CD4-positive, alpha-beta T cell treated with Interleukin-15 for 1 hour (primary cell): ENCODE measurements around the gene ASB5.
"Not testable (repeated sequence)": the region's sequence is repeated elsewhere in the genome, so short reads cannot be mapped to it uniquely, and the experiment has no call there.

ENCODE experiments used
- DNase-seq: peaks from one replicate; pipeline ENCODE4 v3.0.0-alpha.2; 2020

Gene ASB5

DNA sequence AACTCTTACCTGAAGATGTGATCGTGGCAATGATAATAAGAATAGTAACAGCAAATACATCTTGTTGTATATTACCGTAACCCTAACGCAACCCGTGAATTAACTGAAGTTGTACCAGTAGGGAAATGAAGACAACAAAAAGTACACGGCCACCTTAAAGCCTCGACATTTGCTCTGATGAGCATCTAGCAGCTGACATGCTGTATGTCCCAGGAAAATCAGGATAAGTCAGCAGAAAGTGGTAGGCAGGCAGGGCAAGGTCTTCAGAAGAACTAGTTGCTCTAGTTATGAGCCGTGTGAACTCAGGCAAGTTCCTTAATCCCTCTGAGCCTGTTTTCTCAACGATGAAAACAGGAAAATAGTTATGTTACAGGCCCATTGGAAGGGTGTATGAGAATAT lies 7.7 kb upstream of the ASB5 start:
- no peak for DNase-seq

DNA sequence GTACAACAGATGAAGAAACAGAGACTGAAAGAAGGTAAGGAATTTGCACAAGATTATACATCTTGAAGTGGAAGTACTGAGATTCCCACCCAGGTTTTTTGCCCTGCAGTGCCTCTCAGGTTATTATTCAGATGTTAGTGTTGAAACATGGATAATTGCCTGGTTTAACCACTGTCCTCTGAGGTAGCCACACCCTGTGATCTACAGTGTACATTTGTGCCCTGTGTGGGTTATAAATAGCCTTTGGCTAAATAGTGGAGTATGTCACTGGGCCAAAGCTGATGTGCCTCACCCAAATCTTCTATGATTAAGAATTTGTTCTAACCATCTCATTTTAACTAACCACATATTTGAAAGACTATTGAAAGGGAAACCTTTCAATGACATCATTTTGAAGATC lies 5.4 kb upstream of the ASB5 start:
- no peak for DNase-seq

DNA sequence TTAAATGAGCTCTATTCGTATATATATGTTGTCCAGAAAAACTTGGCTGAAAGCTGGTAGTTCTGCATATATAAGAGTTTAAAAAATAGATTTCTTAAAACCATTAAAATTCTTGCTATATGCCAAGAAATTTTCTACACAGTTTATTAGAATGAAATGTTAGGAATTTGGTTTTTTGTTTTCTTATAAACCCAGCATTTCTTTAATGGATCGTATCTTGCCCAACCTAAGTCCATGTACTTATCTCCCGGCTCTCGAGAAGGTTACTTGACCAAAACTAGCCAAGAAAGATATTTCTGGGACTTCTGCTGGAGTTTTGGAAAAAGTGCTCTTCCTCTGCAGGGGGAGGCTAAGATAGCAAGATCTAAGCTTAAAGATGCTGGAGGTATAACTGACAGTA lies 4.7 kb upstream of the ASB5 start:
- DNase-seq, result no peak

DNA sequence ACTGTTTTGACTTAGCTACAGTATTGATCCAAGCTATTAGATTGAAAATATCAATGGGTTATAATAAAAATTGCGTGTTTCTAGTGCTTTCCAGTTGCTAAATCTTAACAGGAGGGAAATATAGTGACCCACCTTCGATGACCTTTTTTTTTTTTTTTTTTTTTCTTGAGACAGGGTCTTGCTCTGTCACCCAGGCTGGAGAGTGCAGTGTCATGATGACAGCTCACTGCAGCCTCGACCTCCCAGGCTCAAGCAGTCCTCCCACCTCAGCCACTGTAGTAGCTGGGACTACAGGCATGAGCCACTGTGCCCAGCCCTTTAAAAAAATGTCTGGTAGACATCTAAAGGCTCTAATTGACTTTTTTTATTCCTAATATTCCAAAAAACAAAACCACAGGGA lies 3.8 kb upstream of the ASB5 start:
- no peak for DNase-seq

DNA sequence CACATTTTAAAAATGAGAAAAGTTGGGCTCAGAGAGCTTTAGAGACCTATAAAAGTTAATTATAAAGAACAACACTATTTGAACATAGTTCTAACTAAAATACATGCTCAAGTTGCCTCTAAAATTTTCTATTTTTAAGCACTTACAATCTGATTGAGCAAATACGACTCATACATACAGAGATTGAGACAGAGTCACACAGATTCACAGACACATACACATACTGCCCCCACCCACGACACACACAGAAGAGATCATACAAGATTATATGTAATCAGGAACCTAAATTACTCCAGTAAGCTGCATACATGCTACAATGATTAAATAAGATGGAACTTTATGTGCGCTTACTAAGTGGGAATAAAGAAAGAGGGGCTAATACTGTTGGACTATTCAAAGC lies 2.7 kb upstream of the ASB5 start:
- DNase-seq, result no peak

DNA sequence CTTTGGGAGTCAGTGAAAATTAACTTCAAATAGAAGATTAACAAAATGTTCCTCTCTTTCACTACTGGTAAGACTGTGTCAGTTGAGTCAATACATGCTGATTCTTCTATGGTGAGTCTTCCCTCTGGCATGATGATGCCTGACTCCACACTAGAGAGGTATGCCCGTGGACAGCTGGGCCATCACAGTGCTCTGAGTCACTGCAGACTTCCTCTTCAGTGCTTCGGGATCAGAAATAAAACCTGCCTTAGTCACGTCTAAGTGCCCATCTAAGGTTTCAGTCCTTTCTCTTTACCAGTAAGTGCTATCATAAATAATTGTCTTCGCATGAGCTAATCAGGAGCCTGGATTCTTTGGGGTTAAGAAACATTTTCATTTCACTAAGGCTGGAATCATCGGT lies 1.6 kb upstream of the ASB5 start:
- no peak for DNase-seq

DNA sequence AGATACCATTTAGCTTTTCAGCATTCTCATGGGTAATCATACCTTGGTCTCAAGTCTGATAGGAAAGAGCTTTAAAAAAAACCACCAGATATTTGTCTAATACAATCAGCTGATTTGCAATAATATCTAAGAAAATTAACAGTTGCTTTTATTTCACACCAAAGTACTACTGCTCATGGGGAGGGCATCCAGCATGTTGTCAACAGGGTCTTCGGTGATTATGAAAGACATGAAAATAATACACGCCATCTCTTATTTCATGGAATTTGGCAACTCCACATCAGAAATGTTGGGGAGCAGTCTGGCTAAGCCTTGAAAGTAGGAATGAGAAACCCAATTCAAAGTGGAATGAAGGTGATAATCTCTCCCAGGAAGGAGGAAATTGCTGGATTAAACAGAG lies 3.0 kb downstream of the ASB5 start:
- DNase-seq, result no peak

DNA sequence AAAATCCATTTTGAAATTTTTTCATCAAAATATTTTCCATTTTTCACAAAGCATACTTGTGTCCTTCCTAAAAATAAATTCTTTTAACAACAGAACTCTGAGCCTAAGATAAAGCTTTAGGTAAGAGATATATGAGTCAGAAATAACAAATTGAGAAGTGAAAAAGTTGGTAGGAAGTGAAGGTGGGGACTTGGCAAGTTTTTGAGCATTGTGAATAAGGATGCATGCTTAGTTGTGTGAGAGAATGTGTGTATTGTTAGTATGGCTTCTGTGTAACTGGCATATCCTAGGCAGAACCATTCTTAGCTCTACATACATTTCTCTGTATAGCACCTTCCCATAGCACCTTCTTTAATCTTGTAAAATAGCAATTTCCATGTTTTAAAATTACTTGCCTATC lies 6.8 kb downstream of the ASB5 start:
- no peak for DNase-seq

DNA sequence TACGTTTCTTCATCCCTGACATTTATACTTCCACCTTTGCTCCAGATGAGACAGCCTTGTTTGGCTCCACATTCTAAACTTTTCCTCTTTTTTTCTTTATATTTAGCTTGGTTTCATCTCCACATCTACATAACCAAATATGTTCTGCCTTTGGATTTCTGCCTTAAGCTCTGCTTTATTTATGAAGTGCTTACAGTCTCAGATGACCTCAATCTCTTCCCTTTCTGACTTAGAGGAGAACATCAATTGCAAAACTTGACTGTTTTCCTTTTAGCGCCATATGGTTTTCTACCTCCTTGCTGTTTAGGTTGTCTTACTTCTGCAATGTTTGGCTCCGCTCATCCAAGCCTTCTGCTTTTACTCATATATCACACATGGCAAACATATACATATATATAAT lies 7.5 kb downstream of the ASB5 start:
- no peak for DNase-seq

DNA sequence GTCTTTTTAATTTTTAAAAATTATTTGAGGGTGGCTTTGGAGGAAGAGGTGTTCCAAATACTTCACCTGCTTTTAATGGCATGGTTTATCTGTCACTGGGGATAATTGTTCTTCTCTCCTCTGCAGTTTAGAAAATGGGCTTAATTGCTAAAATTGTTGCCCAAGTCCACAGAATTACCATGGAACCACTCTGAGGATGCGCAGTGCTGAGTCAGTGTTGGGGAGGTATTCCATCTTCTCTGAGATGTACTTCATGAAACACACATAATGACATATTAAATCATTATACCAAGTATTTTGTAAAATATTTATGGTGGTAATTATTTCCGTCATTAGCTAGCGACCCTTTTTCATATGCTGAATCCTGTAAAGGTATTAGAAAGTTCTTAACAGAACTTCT lies 8.0 kb downstream of the ASB5 start:
- DNase-seq, result no peak

DNA sequence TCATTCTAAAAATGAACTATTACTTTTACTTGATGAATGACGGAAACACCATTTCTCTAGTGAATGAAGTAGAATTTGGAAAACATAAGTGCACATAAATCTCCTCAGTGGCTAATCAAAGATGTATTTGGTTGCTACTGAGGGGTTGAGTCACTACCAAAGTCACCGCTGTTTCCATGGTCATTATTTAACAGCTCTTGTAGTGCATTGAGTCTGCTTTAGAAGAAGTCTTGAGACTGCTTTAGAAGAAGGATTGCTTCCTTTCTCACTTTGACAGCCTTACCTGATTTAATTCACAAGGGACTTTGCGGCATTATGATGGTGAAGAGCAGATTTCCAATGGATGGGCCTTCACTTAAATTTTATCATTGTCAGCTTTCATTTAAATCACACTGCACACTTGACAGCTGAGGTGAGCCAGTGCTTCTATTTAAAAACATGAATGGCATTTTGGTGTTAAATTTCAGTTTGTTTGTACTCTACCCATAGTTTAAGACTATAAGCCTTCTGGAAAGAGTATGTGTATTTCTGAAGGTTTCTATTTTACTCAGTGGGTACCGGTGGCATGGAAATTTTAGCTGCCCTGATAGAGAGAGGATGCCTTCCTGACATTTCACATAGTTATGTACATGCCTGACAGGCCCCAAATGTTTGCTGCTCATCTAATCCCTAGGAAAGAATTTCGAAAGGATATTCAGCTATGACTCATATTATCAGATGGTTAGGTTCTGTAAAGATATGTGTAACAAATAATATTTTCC lies 9.5 kb downstream of the ASB5 start:
- no peak for DNase-seq

DNA sequence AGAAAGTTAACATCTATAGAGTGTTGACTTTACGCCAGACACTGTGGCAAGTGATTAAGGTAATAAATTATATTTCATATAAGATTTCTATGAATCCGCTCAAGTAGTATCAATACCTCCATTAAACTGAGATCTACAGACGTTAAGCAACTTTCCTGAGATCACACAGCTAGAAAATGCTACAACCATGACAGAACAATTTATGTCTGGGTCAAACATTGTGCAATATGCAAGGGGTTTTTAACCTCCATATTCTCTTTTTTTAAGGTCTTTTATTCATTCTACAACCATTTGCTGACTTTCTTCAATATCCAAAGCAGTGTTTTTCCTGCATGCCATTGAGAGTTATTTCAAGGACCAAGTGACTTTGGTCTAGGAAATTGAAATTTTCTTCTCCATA lies 10.9 kb downstream of the ASB5 start:
- no peak for DNase-seq

DNA sequence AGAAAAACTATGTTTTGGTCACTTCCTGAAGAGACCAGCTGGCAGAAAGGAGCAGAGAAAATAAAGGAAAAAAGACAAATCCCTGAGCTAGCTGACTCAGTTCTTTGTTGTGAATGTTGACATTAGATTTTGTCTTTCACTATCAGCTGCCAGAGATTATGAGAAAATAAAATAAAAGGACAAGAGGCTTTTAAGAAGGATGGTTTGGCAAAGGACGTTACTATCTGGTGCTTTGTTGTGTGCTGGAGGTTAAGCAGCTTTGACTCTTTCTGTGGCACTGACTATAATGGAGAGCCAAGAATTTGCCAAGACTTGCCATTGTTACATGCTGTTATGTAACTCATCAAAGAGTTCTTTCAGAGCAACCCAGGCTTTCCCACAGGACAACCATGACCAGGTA lies 12.1 kb downstream of the ASB5 start:
- DNase-seq, result no peak

DNA sequence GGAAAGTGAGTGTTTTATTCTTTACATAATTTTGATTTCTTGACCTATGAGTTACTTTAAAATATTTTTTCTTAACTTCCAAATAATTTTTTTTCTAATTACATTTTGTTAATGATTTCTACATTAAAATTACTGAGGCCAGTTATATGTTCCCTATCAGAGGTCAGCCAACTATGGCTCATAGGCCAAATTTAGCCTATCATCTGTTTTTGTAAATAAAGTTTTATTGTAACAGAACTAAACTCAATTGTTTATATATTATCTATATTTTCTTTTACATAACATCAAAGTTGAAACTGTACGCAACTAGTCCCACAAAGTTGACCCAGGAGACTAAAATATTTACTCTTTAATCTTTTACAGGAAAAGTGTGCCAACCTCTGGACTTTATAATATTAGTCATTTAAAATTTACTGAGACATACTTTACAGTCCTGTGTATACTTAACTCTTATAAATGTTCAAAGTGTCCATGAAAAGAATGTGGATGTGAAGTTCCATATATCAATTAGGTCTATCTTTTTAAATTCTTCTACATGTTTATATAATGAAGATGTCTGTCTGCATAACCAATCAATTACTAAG lies 26.2 kb downstream of the ASB5 start:
- no peak for DNase-seq

DNA sequence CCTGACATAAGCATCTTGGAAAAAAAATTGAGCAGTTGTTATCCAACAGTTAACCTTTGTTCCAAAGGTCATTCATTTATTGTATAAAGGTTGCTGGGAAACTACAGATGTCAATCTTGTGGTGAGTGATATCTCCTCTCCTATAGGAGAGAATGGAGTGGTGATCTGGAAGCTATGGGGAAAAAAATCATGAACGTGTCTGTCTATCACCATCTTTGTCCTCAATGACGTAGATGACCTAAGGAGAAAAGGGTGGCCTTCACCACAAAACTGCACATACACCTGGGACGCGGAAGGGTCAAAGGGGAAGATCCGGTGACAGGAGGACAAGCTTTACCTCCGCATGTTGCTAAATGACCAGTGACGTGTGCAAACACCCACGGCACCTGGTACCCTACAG lies 27.3 kb downstream of the ASB5 start:
- no peak for DNase-seq

DNA sequence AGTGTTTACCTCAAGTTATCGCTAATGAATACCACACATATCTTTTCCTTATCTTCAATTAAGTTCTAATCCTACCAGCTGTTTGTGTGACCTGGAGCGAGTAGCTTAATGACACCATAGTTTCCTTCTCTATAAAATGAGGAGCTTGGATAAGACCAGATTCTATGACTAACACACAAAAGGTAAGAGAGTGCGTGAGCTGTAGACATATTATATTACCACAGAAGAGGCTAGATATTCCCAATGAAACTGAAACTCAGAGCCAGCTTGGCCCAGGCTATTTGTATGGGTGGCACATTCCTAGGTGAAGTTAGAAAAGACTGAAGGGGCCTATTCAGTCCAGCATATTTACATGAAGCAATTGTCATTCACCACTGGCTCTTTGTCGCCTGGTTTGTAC lies 30.2 kb downstream of the ASB5 start:
- DNase-seq, result no peak

DNA sequence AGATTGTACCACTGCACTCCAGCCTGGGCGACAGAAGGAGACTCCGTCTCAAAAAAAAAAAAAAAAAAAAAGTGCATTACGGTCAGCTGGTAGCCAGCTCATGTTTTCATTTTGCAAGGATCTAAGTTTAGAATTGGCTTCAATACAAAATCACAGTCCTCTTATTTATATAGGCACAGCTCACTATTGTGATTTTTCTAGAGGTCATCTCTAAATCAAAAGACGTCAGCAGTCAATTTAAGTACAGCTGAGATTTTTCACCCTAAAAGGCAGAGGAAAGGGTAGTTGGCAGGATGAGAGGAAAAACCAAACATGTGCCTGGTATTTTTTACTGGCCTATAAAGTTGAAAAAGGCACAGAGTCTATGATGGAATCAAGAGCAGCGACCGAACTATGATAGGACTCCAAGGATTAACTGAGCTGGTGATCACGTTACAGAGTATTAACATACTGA lies 30.8 kb downstream of the ASB5 start:
- DNase-seq, result no peak

DNA sequence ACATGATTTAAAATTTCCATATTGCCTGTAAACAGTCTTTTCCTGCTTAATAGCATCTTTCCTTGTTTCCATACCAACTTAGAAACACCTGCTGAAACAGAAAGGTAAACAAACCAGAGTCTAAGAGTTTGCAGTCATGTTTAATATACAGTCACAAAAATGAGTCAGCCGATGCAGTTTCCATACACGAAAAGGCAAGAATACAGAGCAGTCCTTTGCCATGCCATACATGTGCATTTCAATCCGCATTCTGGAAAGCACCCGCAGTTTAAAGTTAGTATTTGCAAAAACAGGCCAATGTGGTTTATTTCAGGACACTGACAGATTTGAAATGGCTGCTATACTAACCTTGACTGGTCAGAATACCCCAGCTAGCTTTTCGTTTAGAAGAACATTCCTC lies 32.1 kb downstream of the ASB5 start:
- DNase-seq, result no peak

DNA sequence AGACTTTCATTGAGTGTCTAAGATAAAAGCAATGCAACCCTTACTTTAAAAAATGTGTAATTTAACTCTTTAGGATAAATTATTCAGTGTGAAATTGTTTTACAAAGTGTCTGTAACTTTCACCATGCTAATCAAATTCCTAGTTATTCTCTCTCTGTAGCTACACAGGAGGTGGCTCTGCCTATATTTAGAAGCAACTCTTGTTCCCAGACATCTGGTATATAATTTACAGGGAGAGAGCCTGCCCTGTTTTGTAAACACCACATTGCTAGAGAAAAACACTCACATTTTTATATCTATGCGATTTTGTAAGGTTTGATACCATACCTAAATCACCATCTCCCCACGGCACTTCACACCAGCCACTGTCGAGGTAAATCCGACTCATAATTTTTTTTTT lies 38.2 kb downstream of the ASB5 start:
- DNase-seq, result no peak

DNA sequence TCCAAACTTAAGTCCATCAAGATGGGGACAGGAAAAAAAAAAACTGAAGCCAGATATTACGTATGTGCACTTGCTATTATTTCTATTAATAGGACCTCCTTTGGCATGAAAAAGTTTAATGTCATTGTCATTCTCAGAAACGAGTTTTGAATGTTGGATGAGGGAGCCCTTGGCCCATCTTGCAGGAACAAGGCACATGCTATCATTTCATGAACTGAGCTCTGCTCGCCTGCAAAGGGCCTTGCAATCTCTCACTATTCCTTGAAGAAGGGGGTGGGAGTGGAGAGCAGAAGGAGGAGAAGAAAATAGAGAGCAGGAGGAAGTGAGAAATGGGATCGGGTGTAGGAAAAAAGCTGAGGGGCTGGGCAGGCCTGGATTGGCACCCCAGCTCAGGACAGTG lies 39.4 kb downstream of the ASB5 start:
- no peak for DNase-seq

DNA sequence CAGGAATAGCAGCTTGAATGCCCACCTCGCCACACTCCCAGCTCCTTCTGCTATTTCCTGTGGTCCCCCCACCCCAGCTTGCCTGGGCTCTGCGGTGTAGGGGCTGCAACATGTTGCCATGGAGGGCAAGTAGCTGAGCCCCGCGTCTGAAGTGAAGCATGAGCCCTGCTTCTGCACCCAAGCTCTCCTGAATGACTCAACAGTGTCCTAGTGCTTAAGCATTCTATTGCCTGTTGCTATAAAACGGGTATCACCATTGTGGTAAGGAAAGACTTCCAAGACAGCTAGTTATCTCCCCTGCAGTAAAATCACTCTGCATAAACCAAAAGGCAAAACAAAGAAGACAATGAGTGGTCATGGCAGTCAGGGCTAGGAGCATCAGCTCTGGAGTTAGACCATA lies 42.3 kb downstream of the ASB5 start:
- no peak for DNase-seq

DNA sequence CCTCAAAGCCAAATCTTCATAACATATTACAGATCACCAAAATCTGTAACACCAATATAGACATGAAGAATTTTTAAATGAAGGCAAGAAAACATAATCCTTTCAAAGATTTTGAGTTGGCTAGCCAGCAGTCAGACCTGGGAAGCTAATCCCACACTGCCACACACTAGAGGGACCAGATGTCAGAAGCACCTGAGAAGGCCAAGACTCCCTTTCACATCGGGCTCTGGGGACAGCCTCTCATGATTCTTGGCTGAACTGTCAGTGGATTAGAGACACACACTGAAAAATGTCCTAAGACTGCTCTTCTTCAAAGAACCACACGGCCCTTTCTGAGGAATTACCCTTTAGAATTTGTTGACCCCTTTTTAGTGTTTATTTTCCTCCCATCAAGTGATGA lies 45.5 kb downstream of the ASB5 start:
- DNase-seq, result no peak

DNA sequence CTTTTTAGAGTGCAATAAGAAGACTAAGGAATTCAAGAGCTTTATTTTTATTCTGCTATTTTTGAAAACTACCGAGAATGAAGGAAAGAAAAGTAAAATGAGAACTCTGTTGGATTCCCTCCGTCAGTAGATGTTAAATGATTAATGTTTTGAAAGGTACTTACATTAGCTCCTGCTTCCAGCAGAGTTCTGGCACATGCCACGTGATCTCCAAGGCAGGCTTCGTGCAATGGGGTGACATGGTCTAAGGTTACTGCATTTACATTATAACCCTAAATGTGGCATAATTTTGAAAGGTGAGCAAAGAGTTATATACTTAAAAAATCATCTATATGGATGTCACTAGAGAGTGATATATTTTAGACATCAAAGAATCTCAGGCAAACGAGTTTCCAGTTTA lies 46.9 kb downstream of the ASB5 start:
- DNase-seq, result no peak

DNA sequence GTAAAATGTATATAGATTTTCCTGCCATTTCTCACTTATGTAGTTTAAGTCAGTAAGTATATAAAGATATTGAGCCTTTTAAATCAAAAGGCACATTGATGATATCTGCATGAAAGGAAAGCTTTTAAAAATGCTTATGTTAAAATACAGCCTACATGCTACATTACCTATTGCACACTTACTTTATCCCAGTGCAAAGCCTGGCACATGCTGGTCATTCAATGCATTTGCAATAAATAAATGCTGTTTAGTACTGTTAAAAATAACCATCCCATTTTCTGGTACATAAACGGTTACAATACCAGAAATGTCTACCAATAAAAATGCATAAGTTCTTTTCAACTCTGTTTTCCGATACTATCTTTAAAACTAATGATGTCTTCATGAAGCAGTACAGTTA lies 51.5 kb downstream of the ASB5 start:
- no peak for DNase-seq

DNA sequence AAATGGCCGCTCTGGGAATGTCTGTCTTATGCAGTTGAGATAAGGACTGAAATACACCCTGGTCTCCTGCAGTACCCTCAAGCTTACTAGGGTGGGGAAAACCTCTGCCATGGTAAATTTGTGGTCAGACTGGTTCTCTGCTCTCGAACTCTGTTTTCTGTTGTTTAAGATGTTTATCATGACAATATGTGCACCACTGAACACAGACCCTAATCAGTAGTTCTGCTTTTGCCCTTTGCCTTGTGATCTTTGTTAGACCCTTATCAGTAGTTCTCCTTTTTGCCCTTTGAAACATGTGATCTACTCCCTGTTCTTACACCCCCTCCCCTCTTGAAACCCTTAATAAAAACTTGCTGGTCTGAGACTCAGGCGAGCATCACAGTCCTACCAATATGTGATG lies 56.7 kb downstream of the ASB5 start:
- not testable (repeated sequence) for DNase-seq
